Measurements from ENCODE around the gene COPS7B. TPM values are rescaled to one million over a fixed set of nuclear protein-coding genes. Genes with fewer than 3 reads are reported as not detected.

The COPS7B gene
- total RNA-seq, 1 experiment from 2014 or later: 43.5 TPM

DNA sequence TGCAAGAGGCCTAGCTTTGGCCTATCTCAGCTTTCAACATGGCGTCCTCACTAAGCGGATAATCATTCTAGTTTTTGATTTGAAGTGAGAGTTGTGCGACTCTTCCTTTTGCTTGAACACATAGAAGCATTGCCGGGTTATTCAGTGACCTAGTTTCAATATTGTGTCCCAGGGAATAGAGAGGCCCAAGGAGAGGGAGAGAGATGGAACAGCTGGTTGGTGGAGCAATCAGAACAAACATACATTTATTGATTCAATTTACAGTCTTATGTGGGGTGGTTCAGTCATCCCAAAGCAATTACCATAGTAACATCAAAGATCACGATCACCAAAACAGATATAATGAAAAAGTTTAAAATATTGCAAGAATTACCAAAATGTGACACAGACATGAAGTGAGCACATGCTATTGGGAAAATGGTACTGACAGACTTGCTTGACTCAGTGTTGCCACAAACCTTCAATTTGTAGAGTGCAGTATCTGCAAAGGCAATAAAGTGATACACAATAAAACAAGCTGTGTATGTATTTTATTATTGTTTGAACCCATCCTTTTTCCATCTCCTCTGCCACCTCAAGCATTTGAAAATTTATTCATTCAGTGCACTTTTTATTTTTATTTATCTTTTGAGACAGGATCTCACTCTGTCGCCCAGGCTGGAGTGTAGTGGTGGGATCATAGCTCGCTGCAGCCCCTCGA is 30.2 kb downstream of the COPS7B start:
- H3K4me1 ChIP-seq (ENCODE audit: insufficient read depth, low read length): no peaks in the 10 kb centered on the region
- no peaks in the 10 kb centered on the region for H3K9me3 ChIP-seq (ENCODE audit: low read length)
- no peaks in the 10 kb centered on the region for H3K79me2 ChIP-seq (ENCODE audit: low read length)
- ATAC-seq: no peak
- H3K36me3 ChIP-seq (ENCODE audit: low read depth, low read length): 0 out of 2 replicates have a peak, but pooled peaks cover 6% of the 10 kb centered on the region
- no peaks in the 10 kb centered on the region for H3F3A ChIP-seq (ENCODE audit: low read length, unreplicated experiment)
- no peaks in the 10 kb centered on the region for H4K20me1 ChIP-seq (ENCODE audit: low read length)
- no peak for TF ChIP-seq EZH2 (IDR thresholded peaks at IDR 0.05; ENCODE audit: low read length, unreplicated experiment)
- TF ChIP-seq, protein P1, sequence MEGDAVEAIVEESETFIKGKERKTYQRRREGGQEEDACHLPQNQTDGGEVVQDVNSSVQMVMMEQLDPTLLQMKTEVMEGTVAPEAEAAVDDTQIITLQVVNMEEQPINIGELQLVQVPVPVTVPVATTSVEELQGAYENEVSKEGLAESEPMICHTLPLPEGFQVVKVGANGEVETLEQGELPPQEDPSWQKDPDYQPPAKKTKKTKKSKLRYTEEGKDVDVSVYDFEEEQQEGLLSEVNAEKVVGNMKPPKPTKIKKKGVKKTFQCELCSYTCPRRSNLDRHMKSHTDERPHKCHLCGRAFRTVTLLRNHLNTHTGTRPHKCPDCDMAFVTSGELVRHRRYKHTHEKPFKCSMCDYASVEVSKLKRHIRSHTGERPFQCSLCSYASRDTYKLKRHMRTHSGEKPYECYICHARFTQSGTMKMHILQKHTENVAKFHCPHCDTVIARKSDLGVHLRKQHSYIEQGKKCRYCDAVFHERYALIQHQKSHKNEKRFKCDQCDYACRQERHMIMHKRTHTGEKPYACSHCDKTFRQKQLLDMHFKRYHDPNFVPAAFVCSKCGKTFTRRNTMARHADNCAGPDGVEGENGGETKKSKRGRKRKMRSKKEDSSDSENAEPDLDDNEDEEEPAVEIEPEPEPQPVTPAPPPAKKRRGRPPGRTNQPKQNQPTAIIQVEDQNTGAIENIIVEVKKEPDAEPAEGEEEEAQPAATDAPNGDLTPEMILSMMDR (conservative IDR thresholded peaks at IDR 0.05; ENCODE audit: low read depth, low read length): no peak
- TF ChIP-seq EZH2phosphoT487 (IDR thresholded peaks at IDR 0.05; ENCODE audit: borderline replicate concordance, low read length): no peak
- DNase-seq: no peak
- H3K9ac ChIP-seq (ENCODE audit: low read length): no peak overlapping the region
- POLR2A ChIA-PET (ENCODE audit: unreplicated experiment): no interaction called here
- intact Hi-C loops (cut with micrococcal nuclease): no loop called here
- no peak overlapping the region for H3K27ac ChIP-seq (ENCODE audit: low read length)
- H3K4me3 ChIP-seq (ENCODE audit: low read length): no peak overlapping the region
- no peak overlapping the region for H2AFZ ChIP-seq (ENCODE audit: low read length)
- H3K9me2 ChIP-seq (replicated peaks; ENCODE audit: low read length): no peaks in the 10 kb centered on the region
- CTCF ChIA-PET: no interaction called here
- no peak overlapping the region for H3K4me2 ChIP-seq (ENCODE audit: low read length)
- BruUV-seq (replicated peaks): no TSS peak
- peaks cover under 1% of the 10 kb centered on the region; the same call in 1 of the 2 replicates for H3K27me3 ChIP-seq (ENCODE audit: low read length)

DNA sequence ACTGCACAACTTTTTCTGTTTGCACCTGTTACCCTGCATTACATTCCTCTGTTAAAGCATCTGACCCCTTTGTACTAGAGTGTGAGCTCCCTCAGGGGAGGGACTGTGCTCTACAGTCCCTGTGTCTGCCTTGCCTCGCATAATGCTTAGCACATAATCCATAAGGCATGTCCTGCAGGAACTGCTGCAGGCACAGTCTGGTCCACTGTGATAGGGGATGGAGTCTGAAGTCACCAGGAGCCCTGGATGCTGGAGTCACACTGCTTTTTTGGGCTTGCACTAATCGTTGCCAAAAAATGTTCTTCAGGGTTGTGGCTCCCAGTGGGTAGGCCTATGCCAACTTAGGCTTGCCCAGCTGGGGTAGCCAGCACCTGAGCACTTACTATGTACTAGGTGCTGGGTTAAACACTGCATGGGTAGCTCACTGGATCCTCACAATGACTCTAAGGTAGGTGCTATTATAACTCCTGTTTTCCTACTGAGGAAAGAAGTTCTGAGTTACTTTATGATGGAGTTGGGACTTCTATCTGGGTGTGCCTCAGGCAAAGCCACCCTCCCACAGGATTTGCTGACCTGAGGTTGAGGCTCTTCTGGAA is 33.3 kb downstream of the COPS7B start:
- CTCF ChIA-PET: no interaction called here
- no peak overlapping the region for H3K4me2 ChIP-seq (ENCODE audit: low read length)

More for the DNA sequence above, 33.3 kb downstream of the COPS7B start:
- Histone ChIP-seq H3K27ac (ENCODE audit: low read length) (no peak overlapping the region), H2AFZ (ENCODE audit: low read length) (no peak overlapping the region), H3K79me2 (ENCODE audit: low read length) (no peaks in the 10 kb centered on the region), H3K36me3 (ENCODE audit: low read depth, low read length) (no peaks in the 10 kb centered on the region), H4K20me1 (ENCODE audit: low read length) (no peaks in the 10 kb centered on the region), H3K4me3 (ENCODE audit: low read length) (no peak overlapping the region), H3K4me1 (ENCODE audit: insufficient read depth, low read length) (no peaks in the 10 kb centered on the region), H3K9me3 (ENCODE audit: low read length) (no peaks in the 10 kb centered on the region), H3K9me2 (replicated peaks; ENCODE audit: low read length) (no peaks in the 10 kb centered on the region), H3K9ac (ENCODE audit: low read length) (no peak overlapping the region), H3F3A (ENCODE audit: low read length, unreplicated experiment) (no peaks in the 10 kb centered on the region), H3K27me3 (ENCODE audit: low read length) (peaks cover 12% of the 10 kb centered on the region; the same call in 1 of the 2 replicates)
- no peak for TF ChIP-seq EZH2phosphoT487 (IDR thresholded peaks at IDR 0.05; ENCODE audit: borderline replicate concordance, low read length)
- TF ChIP-seq, protein P1 (conservative IDR thresholded peaks at IDR 0.05; ENCODE audit: low read depth, low read length): no peak
- no peak for TF ChIP-seq EZH2 (IDR thresholded peaks at IDR 0.05; ENCODE audit: low read length, unreplicated experiment)
- no TSS peak for BruUV-seq (replicated peaks)
- no peak for ATAC-seq
- POLR2A ChIA-PET (ENCODE audit: unreplicated experiment): no interaction called here
- intact Hi-C loops (cut with micrococcal nuclease): no loop called here
- DNase-seq: no peak
